ENCODE data around the gene PRXL2C. TPM values are rescaled to one million over a fixed set of nuclear protein-coding genes. Genes with fewer than 3 reads are reported as not detected.
A peak's percentile ranks its signal among the peaks of the same experiment; 100 is the strongest.

Gene PRXL2C
- total and polyA plus RNA-seq, 2 experiments from 2014 or later = 8.8 to 11.0 TPM

- no peak for DNase-seq (ENCODE audit: low spot score)
- Histone ChIP-seq H3K36me3 (replicated peaks; ENCODE audit: insufficient read depth, low read depth) (no peaks in the 10 kb centered on the region), H3K9me2 (replicated peaks; ENCODE audit: insufficient read depth) (no peaks in the 10 kb centered on the region), H3K4me1 (ENCODE audit: insufficient read depth) (peaks cover 12% of the 10 kb centered on the region), H4K20me1 (ENCODE audit: insufficient read depth, poor library complexity, severe bottlenecking) (no peaks in the 10 kb centered on the region), H3K27me3 (no peaks in the 10 kb centered on the region), H2AFZ (no peak overlapping the region), H3K4me3 (no peak overlapping the region), H3K4me2 (no peak overlapping the region), H3K79me2 (peaks cover 78% of the 10 kb centered on the region), H3K27ac (no peak overlapping the region), H3K9me3 (ENCODE audit: low read depth) (no peaks in the 10 kb centered on the region)
- TF ChIP-seq, protein P1, sequence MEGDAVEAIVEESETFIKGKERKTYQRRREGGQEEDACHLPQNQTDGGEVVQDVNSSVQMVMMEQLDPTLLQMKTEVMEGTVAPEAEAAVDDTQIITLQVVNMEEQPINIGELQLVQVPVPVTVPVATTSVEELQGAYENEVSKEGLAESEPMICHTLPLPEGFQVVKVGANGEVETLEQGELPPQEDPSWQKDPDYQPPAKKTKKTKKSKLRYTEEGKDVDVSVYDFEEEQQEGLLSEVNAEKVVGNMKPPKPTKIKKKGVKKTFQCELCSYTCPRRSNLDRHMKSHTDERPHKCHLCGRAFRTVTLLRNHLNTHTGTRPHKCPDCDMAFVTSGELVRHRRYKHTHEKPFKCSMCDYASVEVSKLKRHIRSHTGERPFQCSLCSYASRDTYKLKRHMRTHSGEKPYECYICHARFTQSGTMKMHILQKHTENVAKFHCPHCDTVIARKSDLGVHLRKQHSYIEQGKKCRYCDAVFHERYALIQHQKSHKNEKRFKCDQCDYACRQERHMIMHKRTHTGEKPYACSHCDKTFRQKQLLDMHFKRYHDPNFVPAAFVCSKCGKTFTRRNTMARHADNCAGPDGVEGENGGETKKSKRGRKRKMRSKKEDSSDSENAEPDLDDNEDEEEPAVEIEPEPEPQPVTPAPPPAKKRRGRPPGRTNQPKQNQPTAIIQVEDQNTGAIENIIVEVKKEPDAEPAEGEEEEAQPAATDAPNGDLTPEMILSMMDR (IDR thresholded peaks at IDR 0.05; ENCODE audit: poor library complexity) = no peak
- TF ChIP-seq EZH2 (IDR thresholded peaks at IDR 0.05; ENCODE audit: borderline replicate concordance) (no peak), EZH2phosphoT487 (IDR thresholded peaks at IDR 0.05; ENCODE audit: low read depth, severe bottlenecking, unreplicated experiment) (no peak)
- 20% methylated on average over 1 of the region's 1 CpG for WGBS (ENCODE audit: low lambda C conversion rate, missing lambda C conversion rate)
These were observed 42.0 kb downstream of the PRXL2C start for GRCh38 chr9:96612966-96613589.

- H3K4me2 ChIP-seq = peak overlapping the region; percentile 65
- H3K27ac ChIP-seq = peak overlapping the region; percentile 69
- no peaks in the 10 kb centered on the region for H3K9me3 ChIP-seq (ENCODE audit: low read depth)
- peaks cover 77% of the 10 kb centered on the region for H3K79me2 ChIP-seq
- no peaks in the 10 kb centered on the region for H3K36me3 ChIP-seq (replicated peaks; ENCODE audit: insufficient read depth, low read depth)
- H2AFZ ChIP-seq = no peak overlapping the region
- no peaks in the 10 kb centered on the region for H4K20me1 ChIP-seq (ENCODE audit: insufficient read depth, poor library complexity, severe bottlenecking)
- peak; percentile 79 for DNase-seq (ENCODE audit: low spot score)
- peaks cover 8% of the 10 kb centered on the region for H3K4me1 ChIP-seq (ENCODE audit: insufficient read depth)
- H3K27me3 ChIP-seq = no peaks in the 10 kb centered on the region
- no peaks in the 10 kb centered on the region for H3K9me2 ChIP-seq (replicated peaks; ENCODE audit: insufficient read depth)
- WGBS (ENCODE audit: low lambda C conversion rate, missing lambda C conversion rate) = 47% methylated on average over 12 of the region's 12 CpGs
- TF ChIP-seq, protein P1 (IDR thresholded peaks at IDR 0.05; ENCODE audit: poor library complexity) = no peak
- TF ChIP-seq EZH2 (IDR thresholded peaks at IDR 0.05; ENCODE audit: borderline replicate concordance) = no peak
- no peak for TF ChIP-seq EZH2phosphoT487 (IDR thresholded peaks at IDR 0.05; ENCODE audit: low read depth, severe bottlenecking, unreplicated experiment)
- H3K4me3 ChIP-seq = no peak overlapping the region
These were observed 42.8 kb downstream of the PRXL2C start for GRCh38 chr9:96612105-96612965.

- peaks cover 8% of the 10 kb centered on the region for H3K4me1 ChIP-seq (ENCODE audit: insufficient read depth)
- H4K20me1 ChIP-seq (ENCODE audit: insufficient read depth, poor library complexity, severe bottlenecking) = no peaks in the 10 kb centered on the region
- H3K27ac ChIP-seq = peak overlapping the region; percentile 69
- H3K27me3 ChIP-seq = no peaks in the 10 kb centered on the region
- H3K9me2 ChIP-seq (replicated peaks; ENCODE audit: insufficient read depth) = no peaks in the 10 kb centered on the region
- H3K36me3 ChIP-seq (replicated peaks; ENCODE audit: insufficient read depth, low read depth) = no peaks in the 10 kb centered on the region
- no peaks in the 10 kb centered on the region for H3K9me3 ChIP-seq (ENCODE audit: low read depth)
- peaks cover 75% of the 10 kb centered on the region for H3K79me2 ChIP-seq
- WGBS (ENCODE audit: low lambda C conversion rate, missing lambda C conversion rate) = 96% methylated on average over 3 of the region's 3 CpGs
- TF ChIP-seq, protein P1 (IDR thresholded peaks at IDR 0.05; ENCODE audit: poor library complexity) = no peak
- TF ChIP-seq EZH2phosphoT487 (IDR thresholded peaks at IDR 0.05; ENCODE audit: low read depth, severe bottlenecking, unreplicated experiment) = no peak
- H3K4me3 ChIP-seq = no peak overlapping the region
- no peak overlapping the region for H3K4me2 ChIP-seq
- DNase-seq (ENCODE audit: low spot score) = no peak
- no peak overlapping the region for H2AFZ ChIP-seq
These were observed 43.8 kb downstream of the PRXL2C start for GRCh38 chr9:96611302-96611701.

All from hepatocyte (in vitro differentiated cells).